ENCODE data around the gene VWF.

The VWF gene

GRCh38 chr12:5988088-5988487 lies 136.4 kb downstream of the VWF start:
- TF ChIP-seq, protein P1, sequence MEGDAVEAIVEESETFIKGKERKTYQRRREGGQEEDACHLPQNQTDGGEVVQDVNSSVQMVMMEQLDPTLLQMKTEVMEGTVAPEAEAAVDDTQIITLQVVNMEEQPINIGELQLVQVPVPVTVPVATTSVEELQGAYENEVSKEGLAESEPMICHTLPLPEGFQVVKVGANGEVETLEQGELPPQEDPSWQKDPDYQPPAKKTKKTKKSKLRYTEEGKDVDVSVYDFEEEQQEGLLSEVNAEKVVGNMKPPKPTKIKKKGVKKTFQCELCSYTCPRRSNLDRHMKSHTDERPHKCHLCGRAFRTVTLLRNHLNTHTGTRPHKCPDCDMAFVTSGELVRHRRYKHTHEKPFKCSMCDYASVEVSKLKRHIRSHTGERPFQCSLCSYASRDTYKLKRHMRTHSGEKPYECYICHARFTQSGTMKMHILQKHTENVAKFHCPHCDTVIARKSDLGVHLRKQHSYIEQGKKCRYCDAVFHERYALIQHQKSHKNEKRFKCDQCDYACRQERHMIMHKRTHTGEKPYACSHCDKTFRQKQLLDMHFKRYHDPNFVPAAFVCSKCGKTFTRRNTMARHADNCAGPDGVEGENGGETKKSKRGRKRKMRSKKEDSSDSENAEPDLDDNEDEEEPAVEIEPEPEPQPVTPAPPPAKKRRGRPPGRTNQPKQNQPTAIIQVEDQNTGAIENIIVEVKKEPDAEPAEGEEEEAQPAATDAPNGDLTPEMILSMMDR (IDR thresholded peaks at IDR 0.05; ENCODE audit: low read length): no peak
- TF ChIP-seq EZH2 (IDR thresholded peaks at IDR 0.05; ENCODE audit: borderline replicate concordance, low read length): no peak
- Histone ChIP-seq H3K4me1 (ENCODE audit: insufficient read depth, low read length, severe bottlenecking) (no peaks in the 10 kb centered on the region), H3K27me3 (ENCODE audit: insufficient read depth, low read length) (no peaks in the 10 kb centered on the region), H3K9me2 (ENCODE audit: low read depth, low read length) (no peaks in the 10 kb centered on the region), H3K4me3 (ENCODE audit: low read depth, low read length, poor library complexity, severe bottlenecking) (no peak overlapping the region), H3F3A (ENCODE audit: insufficient read depth, low read length) (no peaks in the 10 kb centered on the region), H4K20me1 (ENCODE audit: insufficient read depth, low read length) (no peaks in the 10 kb centered on the region), H3K36me3 (ENCODE audit: insufficient read depth, low read length) (no peaks in the 10 kb centered on the region), H3K4me2 (ENCODE audit: low read length) (no peak overlapping the region), H3K9me3 (ENCODE audit: low read length) (no peaks in the 10 kb centered on the region), H3K79me2 (ENCODE audit: insufficient read depth, low read length) (no peaks in the 10 kb centered on the region), H3K9ac (ENCODE audit: low read length) (no peak overlapping the region), H2AFZ (ENCODE audit: low read length) (no peak overlapping the region), H3K27ac (ENCODE audit: low read depth, low read length, poor library complexity, severe bottlenecking) (no peak overlapping the region)

DNA sequence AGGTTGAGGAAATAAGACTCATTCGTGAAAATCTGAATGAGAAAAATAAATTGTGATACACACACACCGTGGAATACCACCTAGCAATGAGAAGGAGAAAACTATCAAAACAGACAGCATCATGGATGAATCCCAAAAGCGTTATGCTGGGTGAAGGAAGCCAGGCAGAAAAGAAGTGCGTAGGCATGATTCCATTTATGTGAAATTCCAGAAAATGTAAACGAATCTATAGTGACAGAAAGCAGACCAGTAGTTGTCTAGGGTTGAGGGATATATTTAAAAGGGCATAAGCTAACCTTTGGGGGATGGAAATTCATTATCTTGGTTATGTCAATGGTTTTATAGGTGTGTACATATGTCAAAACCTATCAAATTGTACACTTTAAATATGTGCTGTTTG lies 136.9 kb downstream of the VWF start:
- H3K36me3 ChIP-seq (ENCODE audit: insufficient read depth, low read length): no peaks in the 10 kb centered on the region
- no peak overlapping the region for H3K4me2 ChIP-seq (ENCODE audit: low read length)

GRCh38 chr12:5985471-5985870 lies 139.0 kb downstream of the VWF start:
- Histone ChIP-seq H3F3A (ENCODE audit: insufficient read depth, low read length) (no peaks in the 10 kb centered on the region), H3K4me1 (ENCODE audit: insufficient read depth, low read length, severe bottlenecking) (no peaks in the 10 kb centered on the region), H3K27me3 (ENCODE audit: insufficient read depth, low read length) (no peaks in the 10 kb centered on the region), H3K4me2 (ENCODE audit: low read length) (no peak overlapping the region), H4K20me1 (ENCODE audit: insufficient read depth, low read length) (no peaks in the 10 kb centered on the region), H2AFZ (ENCODE audit: low read length) (no peak overlapping the region), H3K79me2 (ENCODE audit: insufficient read depth, low read length) (no peaks in the 10 kb centered on the region), H3K9me2 (ENCODE audit: low read depth, low read length) (no peaks in the 10 kb centered on the region), H3K9ac (ENCODE audit: low read length) (no peak overlapping the region), H3K9me3 (ENCODE audit: low read length) (no peaks in the 10 kb centered on the region), H3K36me3 (ENCODE audit: insufficient read depth, low read length) (no peaks in the 10 kb centered on the region), H3K4me3 (ENCODE audit: low read depth, low read length, poor library complexity, severe bottlenecking) (no peak overlapping the region), H3K27ac (ENCODE audit: low read depth, low read length, poor library complexity, severe bottlenecking) (no peak overlapping the region)
- TF ChIP-seq, protein P1 (IDR thresholded peaks at IDR 0.05; ENCODE audit: low read length): no peak
- no peak for TF ChIP-seq EZH2 (IDR thresholded peaks at IDR 0.05; ENCODE audit: borderline replicate concordance, low read length)

More for the DNA sequence above, 136.9 kb downstream of the VWF start:
- TF ChIP-seq EZH2 (IDR thresholded peaks at IDR 0.05; ENCODE audit: borderline replicate concordance, low read length): no peak
- TF ChIP-seq, protein P1 (IDR thresholded peaks at IDR 0.05; ENCODE audit: low read length): no peak
- no peak overlapping the region for H3K4me3 ChIP-seq (ENCODE audit: low read depth, low read length, poor library complexity, severe bottlenecking)
- no peaks in the 10 kb centered on the region for H3K4me1 ChIP-seq (ENCODE audit: insufficient read depth, low read length, severe bottlenecking)
- H3K9me2 ChIP-seq (ENCODE audit: low read depth, low read length): no peaks in the 10 kb centered on the region
- H3K9ac ChIP-seq (ENCODE audit: low read length): no peak overlapping the region
- no peaks in the 10 kb centered on the region for H3F3A ChIP-seq (ENCODE audit: insufficient read depth, low read length)
- H3K79me2 ChIP-seq (ENCODE audit: insufficient read depth, low read length): no peaks in the 10 kb centered on the region
- no peaks in the 10 kb centered on the region for H3K27me3 ChIP-seq (ENCODE audit: insufficient read depth, low read length)
- H3K27ac ChIP-seq (ENCODE audit: low read depth, low read length, poor library complexity, severe bottlenecking): no peak overlapping the region
- H2AFZ ChIP-seq (ENCODE audit: low read length): no peak overlapping the region
- no peaks in the 10 kb centered on the region for H3K9me3 ChIP-seq (ENCODE audit: low read length)
- no peaks in the 10 kb centered on the region for H4K20me1 ChIP-seq (ENCODE audit: insufficient read depth, low read length)

All from OCI-LY1 (cell line).